KBM-7 (cell line): Measurements from ENCODE around the gene C5orf15.
"Not testable (repeated sequence)": the region's sequence is repeated elsewhere in the genome, so short reads cannot be mapped to it uniquely, and the experiment has no call there.

Experiments
- DNase-seq: peaks from one replicate; pipeline ENCODE4 v3.0.0-alpha.2; 2015
- in situ Hi-C: fragments of 300-500 bp; cut with MboI; formaldehyde crosslinking; loops from 2 replicates; pipeline ENCODE4 v1.14.3; 2020; ENCODE audit warnings: low sequenced_read_pairs, low pct_unique_long_range_greater_than_20kb, mixed read lengths

The C5orf15 gene

GRCh38 chr5:133942614-133943474, 25.6 kb downstream of the C5orf15 start:
- in situ Hi-C loops: no loop called here
- DNase-seq: no peak

- in situ Hi-C loops: no loop called here
- DNase-seq: no peak
Measured at GRCh38 chr5:133941456-133942196, 26.8 kb downstream of the C5orf15 start.

GRCh38 chr5:133939668-133940067, 28.8 kb downstream of the C5orf15 start:
- in situ Hi-C loops: no loop called here
- peak; percentile 50 for DNase-seq

GRCh38 chr5:133938929-133939328, 29.5 kb downstream of the C5orf15 start:
- in situ Hi-C loops: no loop called here
- no peak for DNase-seq

GRCh38 chr5:133938039-133938821, 30.2 kb downstream of the C5orf15 start:
- in situ Hi-C loops: no loop called here
- DNase-seq: peak; percentile 88

- in situ Hi-C loops, DNase-seq: not testable (repeated sequence)
Measured at GRCh38 chr5:133937628-133938027, 30.8 kb downstream of the C5orf15 start.

GRCh38 chr5:133936651-133937015, 31.8 kb downstream of the C5orf15 start:
- no peak for DNase-seq

GRCh38 chr5:133935991-133936650, 32.3 kb downstream of the C5orf15 start:
- in situ Hi-C loops, DNase-seq: not testable (repeated sequence)

More at GRCh38 chr5:133936651-133937015, 31.8 kb downstream of the C5orf15 start:
- in situ Hi-C loops: no loop called here

GRCh38 chr5:133935667-133935940, 32.8 kb downstream of the C5orf15 start:
- in situ Hi-C loops: no loop called here
- no peak for DNase-seq

GRCh38 chr5:133934822-133935666, 33.4 kb downstream of the C5orf15 start:
- in situ Hi-C loops: no loop called here
- no peak for DNase-seq

- in situ Hi-C loops: no loop called here
- no peak for DNase-seq
Measured at GRCh38 chr5:133934311-133934710, 34.1 kb downstream of the C5orf15 start.

GRCh38 chr5:133933670-133934295, 34.6 kb downstream of the C5orf15 start:
- in situ Hi-C loops: no loop called here
- no peak for DNase-seq

- no peak for DNase-seq
- in situ Hi-C loops: no loop called here
Measured at GRCh38 chr5:133933169-133933509, 35.3 kb downstream of the C5orf15 start.

- DNase-seq: peak; percentile 94
- in situ Hi-C loops: no loop called here
Measured at GRCh38 chr5:133932441-133933168, 35.8 kb downstream of the C5orf15 start.

- no peak for DNase-seq
- in situ Hi-C loops: no loop called here
Measured at GRCh38 chr5:133931546-133931945, 36.9 kb downstream of the C5orf15 start.

GRCh38 chr5:133930813-133931090, 37.7 kb downstream of the C5orf15 start:
- in situ Hi-C loops: no loop called here
- peak; percentile 50 for DNase-seq

- in situ Hi-C loops: no loop called here
- peak; percentile 58 for DNase-seq
Measured at GRCh38 chr5:133930061-133930812, 38.2 kb downstream of the C5orf15 start.
